ENCODE results near the gene BARX2. TPM values are rescaled to one million over a fixed set of nuclear protein-coding genes. Genes with fewer than 3 reads are reported as not detected.
"Not testable (repeated sequence)": the region's sequence is repeated elsewhere in the genome, so short reads cannot be mapped to it uniquely, and the experiment has no call there.

BARX2 gene
- total RNA-seq (2014; rRNA removed; shearing (Covaris generic)), result not detected in 2 replicates
- polyA plus RNA-seq (2015; cell fraction: cytosol; rRNA removed), result not detected in 2 replicates
- not detected in 2 replicates for polyA plus RNA-seq (2015; cell fraction: nucleus; rRNA removed)

- DNase-seq (ENCODE audit: low read depth), result no peak
Observed at GRCh38 chr11:129375751-129376657, at the start of gene BARX2. BARX2 (plus strand) TSS chr11:129375848; CDS start chr11:129376036, 188 bp downstream.

- DNase-seq (ENCODE audit: low read depth), result no peak
Observed at GRCh38 chr11:129326921-129327320, 48.7 kb upstream of the BARX2 start.

GRCh38 chr11:129327708-129328107 lies 47.9 kb upstream of the BARX2 start:
- not testable (repeated sequence) for DNase-seq (ENCODE audit: low read depth)

GRCh38 chr11:129328756-129329155 lies 46.9 kb upstream of the BARX2 start:
- DNase-seq (ENCODE audit: low read depth), result no peak

- peak; percentile 13 for DNase-seq (ENCODE audit: low read depth)
Observed at GRCh38 chr11:129331217-129331616, 44.4 kb upstream of the BARX2 start.

- peak; percentile 76 for DNase-seq (ENCODE audit: low read depth)
Observed at GRCh38 chr11:129331871-129332274, 43.8 kb upstream of the BARX2 start.

- DNase-seq (ENCODE audit: low read depth), result no peak
Observed at GRCh38 chr11:129333873-129334272, 41.8 kb upstream of the BARX2 start.

GRCh38 chr11:129344301-129344940 lies 31.2 kb upstream of the BARX2 start:
- DNase-seq (ENCODE audit: low read depth), result not testable (repeated sequence)

GRCh38 chr11:129346916-129347315 lies 28.7 kb upstream of the BARX2 start:
- DNase-seq (ENCODE audit: low read depth), result peak; percentile 63

GRCh38 chr11:129348813-129349212 lies 26.8 kb upstream of the BARX2 start:
- no peak for DNase-seq (ENCODE audit: low read depth)

GRCh38 chr11:129352676-129353075 lies 23.0 kb upstream of the BARX2 start:
- DNase-seq (ENCODE audit: low read depth), result no peak

- no peak for DNase-seq (ENCODE audit: low read depth)
Observed at GRCh38 chr11:129354691-129355090, 21.0 kb upstream of the BARX2 start.

- no peak for DNase-seq (ENCODE audit: low read depth)
Observed at GRCh38 chr11:129359748-129360147, 15.9 kb upstream of the BARX2 start.

GRCh38 chr11:129364143-129364654 lies 11.4 kb upstream of the BARX2 start:
- DNase-seq (ENCODE audit: low read depth), result peak; percentile 78

GRCh38 chr11:129365816-129366215 lies 9.8 kb upstream of the BARX2 start:
- DNase-seq (ENCODE audit: low read depth), result no peak

GRCh38 chr11:129366737-129367597 lies 8.7 kb upstream of the BARX2 start:
- DNase-seq (ENCODE audit: low read depth), result no peak

- DNase-seq (ENCODE audit: low read depth), result no peak
Observed at GRCh38 chr11:129368889-129369672, 6.6 kb upstream of the BARX2 start.

GRCh38 chr11:129370715-129371114 lies 4.9 kb upstream of the BARX2 start:
- DNase-seq (ENCODE audit: low read depth), result no peak

GRCh38 chr11:129372609-129373488 lies 2.8 kb upstream of the BARX2 start:
- DNase-seq (ENCODE audit: low read depth), result no peak
